Measurements from ENCODE around the gene FGFR2. TPM values are rescaled to one million over a fixed set of nuclear protein-coding genes. Genes with fewer than 3 reads are reported as not detected.

FGFR2 gene
- total RNA-seq, 1 donor from 2014 or later, result 2.9 TPM

DNA sequence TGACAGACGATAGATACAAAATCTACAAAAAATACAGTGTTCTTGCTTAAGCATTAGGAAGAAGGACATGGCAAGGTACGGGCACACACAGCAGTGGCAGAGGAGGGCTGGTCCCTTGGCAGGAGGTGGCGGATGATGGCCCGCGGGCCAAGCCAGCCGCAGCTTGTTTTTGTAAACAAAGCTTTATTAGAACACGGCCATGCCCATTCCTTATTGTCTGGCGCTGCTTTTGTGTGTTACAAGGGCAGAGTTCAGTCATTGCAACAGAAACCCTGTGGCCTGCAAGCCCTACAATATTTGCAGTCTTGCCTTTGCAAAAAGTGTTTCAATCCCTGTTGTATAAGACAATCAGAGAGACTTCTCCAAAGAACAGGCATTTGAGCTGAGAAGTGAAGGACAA, 30.7 kb downstream of the FGFR2 start:
- Mint-ChIP-seq H3K36me3 (ENCODE audit: low read depth) (no peaks in the 10 kb centered on the region), H3K27me3 (ENCODE audit: low read depth) (no peaks in the 10 kb centered on the region), H3K4me3 (ENCODE audit: unreplicated experiment) (no peak overlapping the region), H3K9me3 (ENCODE audit: low read depth) (peaks cover 3% of the 10 kb centered on the region), H3K4me1 (ENCODE audit: low read depth) (peaks cover 3% of the 10 kb centered on the region), H3K27ac (ENCODE audit: unreplicated experiment) (no peak overlapping the region)
- TF ChIP-seq, protein P1, sequence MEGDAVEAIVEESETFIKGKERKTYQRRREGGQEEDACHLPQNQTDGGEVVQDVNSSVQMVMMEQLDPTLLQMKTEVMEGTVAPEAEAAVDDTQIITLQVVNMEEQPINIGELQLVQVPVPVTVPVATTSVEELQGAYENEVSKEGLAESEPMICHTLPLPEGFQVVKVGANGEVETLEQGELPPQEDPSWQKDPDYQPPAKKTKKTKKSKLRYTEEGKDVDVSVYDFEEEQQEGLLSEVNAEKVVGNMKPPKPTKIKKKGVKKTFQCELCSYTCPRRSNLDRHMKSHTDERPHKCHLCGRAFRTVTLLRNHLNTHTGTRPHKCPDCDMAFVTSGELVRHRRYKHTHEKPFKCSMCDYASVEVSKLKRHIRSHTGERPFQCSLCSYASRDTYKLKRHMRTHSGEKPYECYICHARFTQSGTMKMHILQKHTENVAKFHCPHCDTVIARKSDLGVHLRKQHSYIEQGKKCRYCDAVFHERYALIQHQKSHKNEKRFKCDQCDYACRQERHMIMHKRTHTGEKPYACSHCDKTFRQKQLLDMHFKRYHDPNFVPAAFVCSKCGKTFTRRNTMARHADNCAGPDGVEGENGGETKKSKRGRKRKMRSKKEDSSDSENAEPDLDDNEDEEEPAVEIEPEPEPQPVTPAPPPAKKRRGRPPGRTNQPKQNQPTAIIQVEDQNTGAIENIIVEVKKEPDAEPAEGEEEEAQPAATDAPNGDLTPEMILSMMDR (IDR thresholded peaks at IDR 0.05), result no peak
- DNase-seq (ENCODE audit: low spot score), result no peak

DNA sequence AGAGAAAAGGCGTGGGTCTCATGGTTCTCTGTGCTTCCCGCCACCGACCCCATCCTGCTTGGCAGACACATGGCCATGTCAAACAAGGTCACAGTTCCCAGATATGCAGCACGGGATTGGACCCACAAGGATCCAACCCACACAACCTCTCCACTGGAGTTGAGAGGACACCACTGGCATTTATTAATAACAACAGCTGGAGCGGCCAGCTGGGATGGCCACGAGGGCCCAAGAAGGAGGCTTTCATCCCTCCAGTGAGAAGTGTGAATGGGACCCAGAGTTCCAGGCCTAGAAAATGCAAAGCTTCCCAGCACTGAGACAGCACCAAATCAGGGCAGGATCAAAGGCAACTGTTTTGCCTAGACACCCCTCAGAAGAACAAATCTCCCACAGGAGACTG, 31.5 kb downstream of the FGFR2 start:
- Mint-ChIP-seq H3K36me3 (ENCODE audit: low read depth) (no peaks in the 10 kb centered on the region), H3K9me3 (ENCODE audit: low read depth) (peaks cover 3% of the 10 kb centered on the region), H3K4me3 (ENCODE audit: unreplicated experiment) (no peak overlapping the region), H3K27ac (ENCODE audit: unreplicated experiment) (no peak overlapping the region), H3K4me1 (ENCODE audit: low read depth) (peaks cover 3% of the 10 kb centered on the region), H3K27me3 (ENCODE audit: low read depth) (no peaks in the 10 kb centered on the region)
- DNase-seq (ENCODE audit: low spot score), result no peak
- TF ChIP-seq, protein P1 (IDR thresholded peaks at IDR 0.05), result no peak

DNA sequence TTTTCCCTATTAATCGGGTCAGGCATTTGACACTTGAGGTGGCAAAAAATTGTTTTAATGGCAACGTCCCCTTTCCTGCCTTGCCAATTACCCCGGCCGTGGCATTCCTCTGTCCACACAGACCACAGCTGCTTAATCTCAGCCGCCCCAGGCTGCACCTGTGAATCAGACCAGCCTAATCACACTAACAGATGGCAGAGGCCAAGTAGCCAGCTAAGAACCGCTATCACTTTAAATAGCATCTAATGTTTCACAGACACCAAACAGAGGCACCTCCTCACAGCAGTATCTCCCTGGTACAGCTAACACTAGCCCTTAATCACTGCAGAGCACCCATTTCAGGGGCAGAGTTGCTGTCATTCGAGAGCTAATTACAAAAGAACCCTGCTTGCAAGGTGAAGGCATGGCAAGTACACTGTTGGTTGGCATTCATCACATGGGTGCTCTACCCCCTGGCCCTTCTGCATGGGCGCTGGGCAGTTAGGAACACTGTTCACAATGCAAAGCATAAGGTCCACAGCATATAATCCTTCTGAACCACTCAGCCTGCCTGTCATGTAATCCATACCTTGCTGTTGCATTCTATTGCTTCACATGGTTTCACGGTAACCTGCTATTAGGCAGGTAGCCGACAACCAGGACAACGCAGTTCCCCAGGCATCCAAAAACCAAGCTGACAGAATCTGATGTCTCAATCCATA, 38.8 kb downstream of the FGFR2 start:
- no peaks in the 10 kb centered on the region for H3K36me3 Mint-ChIP-seq (ENCODE audit: low read depth)

DNA sequence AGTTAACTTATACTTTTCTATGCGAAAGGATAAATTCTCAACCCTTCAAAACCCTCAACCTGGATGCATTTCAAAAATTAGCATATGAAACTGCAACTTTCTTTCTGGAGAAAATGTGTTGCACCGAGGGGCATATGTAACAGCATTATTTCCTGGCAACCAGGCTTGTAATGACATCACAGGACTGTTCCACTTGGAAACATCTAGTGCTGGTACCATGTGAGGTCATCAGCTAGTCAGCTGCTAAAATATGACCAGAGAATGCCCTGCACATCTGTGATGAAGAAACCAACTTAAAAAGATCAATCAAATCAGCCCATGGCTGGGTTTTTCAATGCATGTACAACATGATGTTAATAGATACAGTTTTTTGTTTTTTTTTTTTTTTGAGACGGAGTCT, 40.0 kb downstream of the FGFR2 start:
- H3K4me1 Mint-ChIP-seq (ENCODE audit: low read depth), result no peaks in the 10 kb centered on the region
- DNase-seq (ENCODE audit: low spot score), result no peak
- no peaks in the 10 kb centered on the region for H3K9me3 Mint-ChIP-seq (ENCODE audit: low read depth)
- no peaks in the 10 kb centered on the region for H3K27me3 Mint-ChIP-seq (ENCODE audit: low read depth)
- H3K27ac Mint-ChIP-seq (ENCODE audit: unreplicated experiment), result no peak overlapping the region
- no peak overlapping the region for H3K4me3 Mint-ChIP-seq (ENCODE audit: unreplicated experiment)
- TF ChIP-seq, protein P1 (IDR thresholded peaks at IDR 0.05), result no peak
- no peaks in the 10 kb centered on the region for H3K36me3 Mint-ChIP-seq (ENCODE audit: low read depth)

More for the DNA sequence above, 38.8 kb downstream of the FGFR2 start:
- no peak for DNase-seq (ENCODE audit: low spot score)
- Mint-ChIP-seq H3K27me3 (ENCODE audit: low read depth) (no peaks in the 10 kb centered on the region), H3K27ac (ENCODE audit: unreplicated experiment) (no peak overlapping the region), H3K4me1 (ENCODE audit: low read depth) (no peaks in the 10 kb centered on the region), H3K4me3 (ENCODE audit: unreplicated experiment) (no peak overlapping the region), H3K9me3 (ENCODE audit: low read depth) (peaks cover 3% of the 10 kb centered on the region)
- TF ChIP-seq, protein P1 (IDR thresholded peaks at IDR 0.05), result no peak

DNA sequence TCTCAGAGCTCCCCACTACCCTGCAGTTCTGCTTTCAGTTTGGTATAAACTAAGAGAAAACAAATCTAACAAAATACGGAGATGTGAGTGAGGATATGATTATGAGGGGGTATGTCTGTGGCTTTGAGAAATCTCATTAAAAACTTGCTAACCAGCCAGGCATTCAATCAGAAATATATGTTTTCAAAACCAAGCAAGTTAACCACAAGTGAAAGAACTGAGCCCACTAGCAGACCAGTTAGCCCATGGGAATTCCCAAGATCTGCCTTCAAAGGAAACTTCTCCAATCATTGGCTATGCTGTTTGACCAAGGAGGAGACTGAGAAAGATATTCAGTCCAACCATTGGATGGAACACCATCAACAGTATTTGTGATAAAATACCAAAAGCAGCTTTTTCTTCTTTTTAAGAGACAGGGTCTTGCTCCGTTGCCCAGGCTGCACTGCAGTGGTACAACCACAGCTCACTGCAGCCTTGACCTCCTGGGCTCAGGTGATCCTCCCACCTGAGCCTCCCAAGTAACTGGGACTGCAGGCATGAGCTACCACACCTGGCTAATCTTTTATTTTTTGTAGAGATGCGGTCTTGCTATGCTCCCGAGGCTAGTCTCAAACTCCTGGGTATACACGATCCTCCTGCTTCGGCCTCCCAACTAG, 41.2 kb downstream of the FGFR2 start:
- Mint-ChIP-seq H3K9me3 (ENCODE audit: low read depth) (no peaks in the 10 kb centered on the region), H3K4me1 (ENCODE audit: low read depth) (no peaks in the 10 kb centered on the region), H3K27ac (ENCODE audit: unreplicated experiment) (no peak overlapping the region), H3K36me3 (ENCODE audit: low read depth) (no peaks in the 10 kb centered on the region), H3K27me3 (ENCODE audit: low read depth) (no peaks in the 10 kb centered on the region), H3K4me3 (ENCODE audit: unreplicated experiment) (no peak overlapping the region)
- TF ChIP-seq, protein P1 (IDR thresholded peaks at IDR 0.05), result no peak
- no peak for DNase-seq (ENCODE audit: low spot score)
